Measurements from ENCODE around the gene USF1.

Gene USF1

DNA sequence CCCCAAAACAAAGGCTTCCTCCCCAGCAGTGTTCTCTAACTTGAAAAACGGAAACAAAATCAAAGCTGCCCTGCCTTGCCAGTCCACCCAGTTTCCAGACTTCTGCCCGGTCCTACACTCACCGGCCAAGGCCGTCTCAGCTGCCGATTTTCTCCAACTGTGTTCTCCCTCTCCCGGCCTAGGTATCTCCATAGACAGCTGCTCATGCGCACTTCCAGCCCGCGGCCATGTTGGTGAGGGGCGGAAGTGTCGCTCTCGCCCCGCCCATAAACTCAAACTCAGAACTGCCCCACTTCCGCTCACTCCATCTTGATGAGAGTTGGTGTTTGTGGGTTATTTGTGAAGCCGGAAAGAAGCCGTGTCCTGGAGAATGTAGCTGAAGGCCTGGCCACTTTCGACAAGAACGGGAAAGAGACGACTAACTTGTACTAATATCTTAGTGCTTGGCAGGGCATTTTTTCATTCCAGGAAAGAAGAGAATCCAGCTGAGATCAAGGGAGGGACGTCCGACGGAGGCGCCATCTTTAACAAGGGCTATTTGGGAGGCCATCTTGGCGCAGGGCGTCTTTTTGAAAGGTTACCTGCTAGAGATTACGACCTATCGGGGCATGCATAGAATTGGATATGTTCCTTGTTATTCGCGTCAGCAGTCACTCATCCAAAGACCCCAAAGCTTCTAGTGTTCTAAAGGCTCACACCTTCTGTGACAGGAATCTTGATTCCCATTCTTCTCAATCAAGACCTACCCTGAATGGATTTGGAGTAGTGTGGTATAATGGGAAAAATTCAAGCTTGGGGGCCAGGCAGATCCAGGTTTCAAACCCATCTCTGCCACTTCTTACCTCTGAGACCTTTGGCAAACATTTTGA is at the start of gene USF1:
USF1 (minus strand) TSS at position 242 of the 869 bp plus-strand sequence. CDS start 2,702 bp downstream, outside the sequence.
- peak; percentile 84 for DNase-seq (ENCODE audit: low read depth)

DNA sequence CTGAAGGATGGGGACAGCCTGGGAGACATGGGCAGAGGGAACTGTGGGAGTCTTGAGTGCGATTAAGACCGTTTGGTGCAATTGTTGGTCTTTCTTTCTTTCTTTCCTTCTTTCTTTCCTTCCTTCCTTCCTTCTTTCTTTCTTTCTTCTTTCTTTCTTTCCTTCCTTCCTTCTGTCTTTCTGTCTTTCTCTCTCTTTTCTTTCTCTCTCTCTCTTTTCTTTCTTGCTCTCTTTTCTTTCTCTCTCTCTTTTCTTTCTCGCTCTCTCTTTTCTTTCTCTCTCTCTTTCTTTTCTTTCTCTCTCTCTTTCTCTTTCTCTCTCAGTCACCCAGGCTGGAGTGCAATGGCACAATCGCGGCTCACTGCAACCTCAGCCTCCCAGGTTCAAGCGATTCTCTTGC is 49.5 kb upstream of the USF1 start:
- DNase-seq (ENCODE audit: low read depth): no peak

DNA sequence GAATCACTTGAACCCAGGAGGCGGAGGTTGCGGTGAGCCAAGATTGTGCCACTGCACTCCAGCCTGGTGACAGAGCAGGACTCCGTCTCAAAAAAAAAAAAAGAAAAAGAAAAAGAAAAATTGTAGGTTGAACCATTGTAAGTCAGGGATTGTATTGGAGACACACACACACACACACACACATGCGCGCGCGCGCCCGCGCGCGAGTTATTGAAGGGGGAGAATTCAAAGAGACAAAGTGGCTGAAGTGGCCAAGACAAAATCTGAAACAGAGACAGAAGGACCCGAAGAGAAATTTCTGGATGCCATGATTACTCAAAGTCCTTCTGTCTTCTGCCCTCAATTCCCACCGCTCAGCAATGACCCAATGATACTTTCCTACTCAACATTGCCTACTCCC is 48.7 kb upstream of the USF1 start:
- DNase-seq (ENCODE audit: low read depth): no peak

DNA sequence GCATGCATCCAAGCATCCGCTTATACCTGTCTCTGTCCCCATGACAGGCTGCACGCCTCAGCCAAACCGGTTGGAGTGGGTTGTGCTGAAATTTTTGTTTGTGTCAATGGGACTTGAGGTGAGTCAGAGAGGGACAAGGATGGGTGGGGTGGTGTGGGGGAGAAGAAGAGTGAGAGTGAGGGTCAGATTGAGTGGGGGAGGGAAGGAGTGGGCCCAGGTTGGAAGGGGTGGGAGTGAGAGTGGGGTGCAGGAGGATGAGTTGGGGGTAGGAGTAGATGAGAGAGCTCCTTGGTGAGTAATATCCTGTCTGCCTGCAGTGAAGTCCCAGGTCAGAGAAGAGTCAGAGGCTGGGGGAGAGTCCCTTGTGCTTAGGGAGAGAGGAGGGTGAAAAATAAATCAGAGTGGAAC is 46.8 kb upstream of the USF1 start:
- DNase-seq (ENCODE audit: low read depth): peak; percentile 33

DNA sequence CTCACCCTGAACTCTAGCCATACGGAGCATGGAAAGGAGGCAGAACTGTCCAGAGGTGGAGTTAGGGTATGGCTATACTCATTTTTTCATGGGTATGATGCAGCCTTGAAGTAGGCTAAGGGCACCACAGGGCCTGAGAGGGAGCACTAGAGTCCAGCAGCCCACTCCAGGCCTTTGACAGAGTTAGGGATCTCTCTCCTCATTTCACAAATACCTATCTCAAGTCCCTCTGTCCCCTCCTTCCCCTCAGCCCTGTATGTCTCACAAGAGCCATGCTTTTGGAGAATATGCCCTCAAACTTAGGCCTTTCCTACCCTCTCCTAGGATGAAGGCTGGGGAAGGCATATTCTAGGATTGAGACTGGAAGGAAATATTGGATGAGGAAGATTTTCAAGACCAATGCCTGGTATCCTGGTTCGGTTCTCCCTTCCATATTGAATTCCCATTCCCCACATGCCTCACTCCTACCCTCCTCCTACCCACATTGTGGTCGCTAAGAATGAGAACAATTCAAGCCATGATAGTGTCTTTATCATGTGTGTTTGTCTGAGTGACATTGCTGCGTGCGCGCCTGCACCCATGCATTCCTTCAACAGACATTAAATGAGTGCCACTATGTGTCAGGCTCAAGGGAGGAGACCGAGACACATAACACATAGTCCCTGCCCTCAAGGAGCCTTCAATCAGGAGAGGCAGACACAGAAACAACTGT is 46.2 kb upstream of the USF1 start:
- DNase-seq (ENCODE audit: low read depth): no peak

DNA sequence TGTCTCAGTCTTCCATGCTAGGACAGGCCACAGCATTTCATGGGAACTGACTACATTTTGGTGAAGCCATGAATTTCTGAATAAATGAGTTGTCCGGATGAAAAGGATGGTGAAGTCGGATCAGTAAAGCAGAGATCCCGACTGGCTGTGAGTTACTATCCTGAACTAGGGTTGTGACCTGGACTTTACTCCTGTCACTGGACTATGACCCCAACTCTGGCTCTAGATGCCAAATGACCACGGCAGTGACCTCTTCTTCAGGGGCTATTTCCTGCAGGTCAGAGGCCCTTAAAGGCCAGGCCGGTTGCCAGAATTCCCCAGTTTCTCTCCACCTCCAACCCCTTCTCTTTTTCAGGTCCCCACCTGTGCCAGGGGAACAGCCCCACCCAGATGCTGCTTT is 45.3 kb upstream of the USF1 start:
- no peak for DNase-seq (ENCODE audit: low read depth)

DNA sequence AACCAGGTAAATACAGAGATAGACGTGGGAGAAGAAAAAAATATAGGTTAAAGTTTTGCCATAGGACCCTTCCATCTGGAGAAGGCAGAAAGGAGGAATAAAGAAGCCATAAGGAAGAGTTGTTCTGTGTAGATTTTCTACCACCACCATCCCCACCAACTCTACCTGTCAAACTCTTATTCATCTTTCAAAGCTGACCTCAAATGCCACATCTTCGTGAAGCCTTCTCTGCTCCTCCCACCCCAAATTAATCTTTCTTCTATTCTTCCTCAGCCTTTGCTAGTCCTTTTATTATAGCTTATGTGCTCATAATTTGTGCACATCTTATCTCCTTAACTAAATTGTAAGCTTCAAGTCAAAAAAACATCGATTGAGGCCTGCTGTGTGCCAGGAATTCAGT is 44.8 kb upstream of the USF1 start:
- DNase-seq (ENCODE audit: low read depth): no peak

DNA sequence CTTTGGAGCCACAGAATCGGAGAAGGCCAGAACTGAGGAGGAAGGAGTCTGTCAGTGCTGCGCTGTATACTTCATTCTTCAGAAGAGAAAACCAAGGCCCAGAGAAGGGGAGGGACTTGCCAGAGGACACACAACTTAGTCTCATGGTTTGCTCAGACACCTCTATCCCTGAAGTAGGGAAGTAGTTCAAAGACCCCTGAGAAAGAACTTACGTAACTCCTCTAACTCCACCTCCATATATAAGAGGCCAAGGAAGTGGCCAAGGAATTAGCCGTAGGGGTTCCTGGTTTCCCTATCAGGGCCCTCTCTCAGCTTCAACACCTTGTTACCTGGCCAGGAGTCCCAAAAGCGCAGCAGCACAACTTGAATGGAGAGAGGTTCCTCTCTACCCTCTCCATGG is 44.2 kb upstream of the USF1 start:
- DNase-seq (ENCODE audit: low read depth): no peak

GRCh38 chr1:161089251-161089924 is 43.6 kb upstream of the USF1 start, which contains the start of gene NECTIN4:
NECTIN4 (minus strand) TSS chr1:161089558; CDS start chr1:161089296, 262 bp downstream.
- no peak for DNase-seq (ENCODE audit: low read depth)

DNA sequence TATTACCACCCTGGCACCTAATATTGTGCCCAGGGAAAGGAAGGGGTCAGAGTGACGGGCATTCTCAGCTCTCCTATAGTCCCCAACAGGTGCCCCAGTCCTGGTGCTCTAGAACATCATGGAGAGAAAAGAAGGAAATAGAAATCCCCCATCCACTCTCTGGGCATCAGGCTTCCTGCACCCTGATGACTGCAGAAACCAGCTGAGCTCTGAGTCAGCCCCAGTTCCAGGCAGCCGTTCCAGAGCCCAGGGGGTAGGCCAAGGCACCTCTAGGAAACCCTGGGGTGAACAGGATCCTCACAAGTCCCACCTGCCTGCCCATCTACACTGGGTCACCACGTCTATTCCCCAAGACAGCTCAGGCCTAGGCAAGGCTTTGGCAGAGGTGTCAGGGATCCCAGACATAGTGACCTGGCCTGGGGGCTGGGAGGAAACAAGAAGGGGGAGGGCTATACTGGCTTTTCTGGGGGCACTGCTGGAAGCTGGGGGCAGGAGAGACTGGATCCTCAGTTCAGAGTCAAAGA is 42.9 kb upstream of the USF1 start:
- DNase-seq (ENCODE audit: low read depth): no peak

DNA sequence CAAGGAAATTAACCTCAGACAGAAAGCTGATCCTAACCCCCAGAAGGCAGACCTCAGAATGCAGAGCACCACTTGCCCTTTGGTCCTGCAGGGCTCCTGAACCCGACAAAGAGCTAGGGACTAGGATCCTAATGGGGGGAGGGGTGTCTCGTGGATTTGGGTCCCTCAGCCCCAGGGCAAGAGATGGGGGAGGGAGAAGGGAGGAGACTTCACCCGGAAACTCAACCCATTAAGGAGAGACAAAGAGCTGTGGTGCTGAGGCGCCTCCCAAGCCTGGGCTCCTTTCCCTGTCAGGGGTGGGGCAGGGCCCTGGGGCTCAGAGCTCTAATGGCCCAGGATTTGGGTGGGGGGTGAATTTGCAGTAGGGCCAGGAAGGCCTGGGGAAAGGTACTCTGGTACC is 40.7 kb upstream of the USF1 start:
- DNase-seq (ENCODE audit: low read depth): no peak

GRCh38 chr1:161085165-161085564 is 39.4 kb upstream of the USF1 start:
- DNase-seq (ENCODE audit: low read depth): no peak

GRCh38 chr1:161084597-161084988 is 38.8 kb upstream of the USF1 start:
- DNase-seq (ENCODE audit: low read depth): no peak

- no peak for DNase-seq (ENCODE audit: low read depth)
These were observed 38.2 kb upstream of the USF1 start for GRCh38 chr1:161083748-161084596.

DNA sequence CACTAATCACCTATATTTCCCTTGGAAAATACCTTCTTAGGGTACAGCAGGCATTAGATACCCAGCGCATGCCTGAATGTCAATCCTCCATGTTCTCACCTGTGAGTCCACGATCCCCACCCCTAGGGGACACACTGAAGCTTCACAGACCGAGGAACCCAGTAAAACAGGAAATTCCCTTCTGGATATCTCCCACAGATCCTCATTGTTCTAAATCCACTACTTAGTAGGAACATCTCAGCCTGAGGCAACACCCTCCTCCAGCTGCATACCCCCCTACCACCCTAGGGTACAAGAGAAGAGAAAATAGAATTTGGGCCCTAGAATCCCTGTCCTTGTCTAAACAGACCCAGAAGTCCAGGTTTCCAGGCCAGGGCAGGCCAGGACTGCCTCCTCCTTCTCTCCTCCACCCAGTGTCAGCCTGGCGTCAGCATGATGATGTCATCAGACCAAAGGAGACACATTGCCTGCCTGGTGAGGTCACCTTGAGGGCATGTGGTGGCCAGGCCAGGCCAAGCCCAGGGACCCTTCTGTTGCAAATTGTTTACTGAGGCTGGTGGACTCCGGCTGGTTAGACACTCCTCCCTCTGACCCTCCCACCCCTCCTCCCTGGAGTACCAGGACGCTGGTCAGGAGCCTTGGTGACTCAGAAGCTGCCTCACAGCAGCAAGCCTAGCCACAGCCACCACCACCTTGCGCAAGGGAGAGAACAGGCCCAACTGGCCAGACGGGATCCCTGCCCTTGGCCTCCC is 37.4 kb upstream of the USF1 start:
- no peak for DNase-seq (ENCODE audit: low read depth)

GRCh38 chr1:161082483-161082882 is 36.7 kb upstream of the USF1 start:
- no peak for DNase-seq (ENCODE audit: low read depth)

GRCh38 chr1:161081519-161081918 is 35.7 kb upstream of the USF1 start:
- DNase-seq (ENCODE audit: low read depth): no peak

GRCh38 chr1:161080441-161081405 is 34.9 kb upstream of the USF1 start:
- no peak for DNase-seq (ENCODE audit: low read depth)

DNA sequence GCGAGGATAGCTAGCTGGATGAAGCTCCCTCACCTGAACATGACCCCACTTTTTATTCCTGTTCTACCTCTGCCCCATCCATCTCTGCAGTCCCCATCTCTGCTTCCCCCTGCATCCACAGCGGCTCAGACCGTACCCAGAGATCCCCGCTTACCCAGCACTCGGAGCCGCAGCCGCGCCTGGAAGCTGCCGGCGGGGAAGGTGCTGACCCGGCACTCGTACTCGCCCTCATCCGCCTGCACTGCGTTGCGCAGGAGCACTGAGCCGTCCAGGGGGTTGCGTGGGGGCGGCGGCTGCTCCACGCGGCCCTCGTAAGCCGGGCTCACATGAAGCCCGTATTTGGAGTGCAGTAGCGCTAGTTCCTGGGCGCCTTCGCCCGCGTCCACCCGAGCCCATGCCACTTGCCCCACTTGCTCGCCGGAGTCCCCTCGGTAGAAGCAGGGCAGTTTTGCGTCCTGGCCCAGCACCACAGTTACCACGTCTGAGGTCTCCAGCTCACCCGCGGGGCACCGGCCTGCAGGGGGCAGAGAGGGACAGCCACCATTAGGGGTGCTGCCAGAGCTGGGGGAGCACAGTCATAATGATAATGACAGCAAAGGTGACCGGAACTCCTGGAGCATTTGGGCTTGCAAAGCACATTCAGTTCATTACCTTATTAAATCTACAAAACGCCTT is 33.8 kb upstream of the USF1 start:
- DNase-seq (ENCODE audit: low read depth): no peak

Data from stimulated activated CD8-positive, alpha-beta memory T cell treated with anti-CD3 and anti-CD28 coated beads, Interleukin-12 subunit alpha, Interleukin-12 subunit beta, amount 100 ng/mL, for 4 hours (primary cell).